IPS-15b (cell line): ENCODE measurements around the gene SNX9.

Source experiments
- H3K27me3 ChIP-seq: one replicate; pipeline ENCODE4 v1.6.1; 2013; ENCODE audit warnings: low read length; ENCODE audit not compliant: control insufficient read depth, insufficient read depth
- H3K36me3 ChIP-seq: one replicate; pipeline ENCODE4 v1.6.1; 2013; ENCODE audit warnings: low read length; ENCODE audit not compliant: control insufficient read depth, insufficient read depth
- H3K4me1 ChIP-seq: one replicate; pipeline ENCODE4 v1.6.1; 2013; ENCODE audit warnings: mild to moderate bottlenecking, low read length; ENCODE audit not compliant: control insufficient read depth, insufficient read depth
- H3K4me3 ChIP-seq: one replicate; pipeline ENCODE4 v1.5.1; 2013; ENCODE audit warnings: low read depth, low read length
- H3K9ac ChIP-seq: one replicate; pipeline ENCODE4 v1.6.1; 2013; ENCODE audit warnings: low read depth, mild to moderate bottlenecking, low read length
- H3K9me3 ChIP-seq: one replicate; pipeline ENCODE4 v1.6.1; 2013; ENCODE audit warnings: mild to moderate bottlenecking, low read length; ENCODE audit not compliant: control insufficient read depth, insufficient read depth

The SNX9 gene

DNA sequence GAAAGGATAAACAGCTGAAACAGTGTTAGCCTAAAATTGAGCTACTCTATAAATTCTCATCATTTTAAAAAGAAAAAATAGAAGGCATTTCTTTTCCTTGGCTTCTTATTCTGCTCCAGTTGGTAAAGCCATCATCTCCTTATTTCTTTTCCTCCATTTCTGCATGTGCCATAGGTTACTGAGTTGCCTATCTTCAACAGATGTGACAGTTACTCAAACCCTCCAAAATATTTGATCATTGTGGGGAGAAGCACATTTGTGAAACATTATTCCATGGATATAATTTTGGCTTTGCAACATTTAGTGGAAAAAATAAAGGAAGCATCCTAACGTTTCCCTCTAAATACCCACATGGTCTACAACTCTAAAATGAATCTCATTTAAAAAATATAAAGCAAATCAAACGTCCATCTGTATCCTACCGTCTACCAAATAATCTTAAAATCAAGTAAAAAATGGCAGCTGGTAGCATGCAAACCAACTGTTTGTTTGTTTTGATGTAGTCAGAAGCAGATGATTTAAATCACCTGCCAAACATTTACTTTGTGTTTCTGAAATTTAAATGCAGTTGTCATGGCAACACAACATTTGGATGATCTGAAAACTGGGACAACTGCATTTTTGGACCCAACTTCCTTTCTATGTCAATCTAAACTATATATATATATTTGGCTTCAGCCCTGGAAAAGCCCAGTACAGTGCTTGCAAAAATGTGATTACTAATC, 16.8 kb upstream of the SNX9 start:
- Histone ChIP-seq H3K9me3 (no peaks in the 10 kb centered on the region), H3K27me3 (no peaks in the 10 kb centered on the region), H3K4me3 (no peak overlapping the region), H3K36me3 (no peaks in the 10 kb centered on the region), H3K4me1 (no peaks in the 10 kb centered on the region), H3K9ac (no peak overlapping the region)

DNA sequence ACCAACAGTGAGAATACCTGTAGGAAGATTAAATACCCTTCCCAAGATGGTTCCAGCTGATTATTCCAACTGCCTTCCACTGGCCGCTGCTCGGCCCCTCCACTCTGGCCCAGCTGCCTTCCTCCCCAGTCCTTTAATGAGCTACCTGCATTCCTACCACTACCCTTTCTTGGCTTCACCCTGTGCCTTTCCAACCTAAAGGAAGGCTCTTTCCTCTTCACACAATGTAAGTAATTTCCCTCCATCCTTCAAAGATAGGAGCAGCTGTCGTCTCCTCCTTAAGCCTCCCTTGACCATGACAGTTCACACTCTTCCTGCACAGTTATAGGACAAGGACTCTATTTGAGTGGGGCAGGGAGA, 16.2 kb upstream of the SNX9 start:
- H3K9me3 ChIP-seq, result no peaks in the 10 kb centered on the region
- H3K27me3 ChIP-seq, result no peaks in the 10 kb centered on the region
- no peaks in the 10 kb centered on the region for H3K4me1 ChIP-seq
- H3K4me3 ChIP-seq, result no peak overlapping the region
- no peaks in the 10 kb centered on the region for H3K36me3 ChIP-seq
- H3K9ac ChIP-seq, result no peak overlapping the region

DNA sequence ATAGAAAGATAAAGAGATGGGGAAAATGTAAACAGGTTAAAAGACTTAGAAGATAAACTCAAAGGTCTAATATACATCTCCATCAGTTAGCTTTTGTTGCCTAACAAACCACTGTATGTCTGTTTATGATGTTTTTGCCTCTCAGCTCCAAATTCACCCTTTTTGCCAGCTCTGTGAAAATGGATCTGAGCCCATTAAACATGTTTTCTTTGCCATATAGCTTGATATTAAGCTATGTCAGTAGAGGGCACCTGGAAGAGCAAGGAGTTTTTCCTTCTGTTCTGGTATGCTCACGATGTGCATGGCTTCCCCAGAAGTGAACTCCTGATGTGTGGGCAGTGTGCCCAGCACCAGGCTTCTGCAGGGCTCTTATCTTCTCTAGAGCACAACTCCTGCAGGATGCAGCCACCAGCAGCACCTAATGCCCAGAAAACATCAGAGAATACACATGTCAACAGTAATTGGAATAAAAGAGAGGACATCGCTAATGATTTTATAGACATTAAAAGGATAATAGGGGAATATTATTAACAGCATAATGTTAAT, 14.6 kb upstream of the SNX9 start:
- H3K4me1 ChIP-seq, result no peaks in the 10 kb centered on the region
- no peaks in the 10 kb centered on the region for H3K9me3 ChIP-seq

DNA sequence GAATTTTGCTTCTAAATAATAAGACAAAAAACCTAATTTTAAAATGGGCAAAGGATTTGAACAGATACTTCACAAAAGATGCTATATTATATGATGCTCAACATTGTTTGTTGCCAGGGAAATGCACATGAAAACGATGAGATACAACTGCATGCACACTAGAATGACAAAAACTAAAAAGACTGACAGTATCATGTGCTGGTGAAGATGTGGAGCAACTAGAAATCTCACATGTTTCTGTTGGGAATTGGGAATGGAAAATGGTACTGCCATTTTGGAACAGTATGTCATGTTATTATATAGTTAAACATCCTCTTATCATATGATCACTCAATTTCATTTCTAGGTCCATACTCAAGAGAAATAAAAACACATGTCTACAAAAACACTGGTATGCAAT, 13.4 kb upstream of the SNX9 start:
- Histone ChIP-seq H3K36me3 (no peaks in the 10 kb centered on the region), H3K9me3 (no peaks in the 10 kb centered on the region), H3K4me1 (no peaks in the 10 kb centered on the region), H3K4me3 (no peak overlapping the region), H3K27me3 (no peaks in the 10 kb centered on the region), H3K9ac (no peak overlapping the region)

More for the DNA sequence above, 14.6 kb upstream of the SNX9 start:
- H3K36me3 ChIP-seq, result no peaks in the 10 kb centered on the region
- no peak overlapping the region for H3K9ac ChIP-seq
- H3K4me3 ChIP-seq, result no peak overlapping the region
- no peaks in the 10 kb centered on the region for H3K27me3 ChIP-seq

DNA sequence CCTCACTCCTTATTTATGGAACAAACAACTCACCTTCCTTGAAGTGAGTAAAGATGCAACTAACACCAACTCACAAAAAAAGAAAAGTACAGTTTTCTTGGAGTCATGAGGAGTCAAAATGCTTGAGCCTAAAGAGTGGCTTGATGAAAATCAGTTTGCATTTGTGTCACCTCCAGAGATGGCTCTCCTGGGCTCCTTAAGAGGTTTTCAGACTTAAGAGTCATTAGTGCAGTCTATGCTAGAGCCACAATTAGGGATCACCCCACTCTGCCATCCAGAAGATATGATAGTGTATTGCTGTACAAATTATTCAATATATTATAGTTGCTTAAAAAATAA, 11.9 kb upstream of the SNX9 start:
- no peaks in the 10 kb centered on the region for H3K9me3 ChIP-seq
- H3K9ac ChIP-seq, result no peak overlapping the region
- H3K27me3 ChIP-seq, result no peaks in the 10 kb centered on the region
- H3K4me3 ChIP-seq, result no peak overlapping the region
- no peaks in the 10 kb centered on the region for H3K4me1 ChIP-seq
- no peaks in the 10 kb centered on the region for H3K36me3 ChIP-seq

DNA sequence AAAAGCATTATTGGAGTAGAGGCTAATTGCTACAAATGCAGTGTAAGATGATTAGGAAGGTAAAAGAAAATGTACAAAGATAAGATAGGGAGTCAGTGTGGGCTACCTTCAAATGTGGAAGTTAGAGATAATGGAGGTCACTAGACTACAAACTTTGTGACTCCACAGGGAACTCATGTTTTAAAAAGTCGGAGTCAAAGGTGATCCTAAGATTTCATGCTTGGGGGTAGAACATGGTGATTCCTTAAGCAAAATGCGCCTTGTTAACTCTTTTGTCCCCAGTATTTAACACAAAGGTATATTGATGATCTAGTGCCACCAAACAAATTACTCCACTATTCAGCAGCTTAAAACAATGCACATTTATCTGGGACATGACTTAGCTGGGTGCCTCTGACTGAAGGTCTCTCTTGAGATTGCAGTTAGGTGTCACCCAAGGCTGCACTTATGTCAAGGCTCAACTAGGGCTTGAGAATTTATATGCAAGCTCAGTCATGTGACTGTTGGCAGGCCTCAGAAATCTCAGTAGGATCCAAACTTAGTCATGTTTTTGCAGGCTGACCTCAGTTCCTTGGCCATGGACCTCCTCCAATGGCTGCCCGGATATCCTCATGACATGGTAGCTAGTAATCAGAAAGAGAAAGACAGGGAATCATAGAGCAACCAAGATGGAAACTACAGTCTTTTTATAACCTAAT, 11.4 kb upstream of the SNX9 start:
- H3K4me3 ChIP-seq, result no peak overlapping the region
- H3K9me3 ChIP-seq, result no peaks in the 10 kb centered on the region
- H3K4me1 ChIP-seq, result no peaks in the 10 kb centered on the region
- no peaks in the 10 kb centered on the region for H3K36me3 ChIP-seq
- H3K27me3 ChIP-seq, result no peaks in the 10 kb centered on the region
- no peak overlapping the region for H3K9ac ChIP-seq

DNA sequence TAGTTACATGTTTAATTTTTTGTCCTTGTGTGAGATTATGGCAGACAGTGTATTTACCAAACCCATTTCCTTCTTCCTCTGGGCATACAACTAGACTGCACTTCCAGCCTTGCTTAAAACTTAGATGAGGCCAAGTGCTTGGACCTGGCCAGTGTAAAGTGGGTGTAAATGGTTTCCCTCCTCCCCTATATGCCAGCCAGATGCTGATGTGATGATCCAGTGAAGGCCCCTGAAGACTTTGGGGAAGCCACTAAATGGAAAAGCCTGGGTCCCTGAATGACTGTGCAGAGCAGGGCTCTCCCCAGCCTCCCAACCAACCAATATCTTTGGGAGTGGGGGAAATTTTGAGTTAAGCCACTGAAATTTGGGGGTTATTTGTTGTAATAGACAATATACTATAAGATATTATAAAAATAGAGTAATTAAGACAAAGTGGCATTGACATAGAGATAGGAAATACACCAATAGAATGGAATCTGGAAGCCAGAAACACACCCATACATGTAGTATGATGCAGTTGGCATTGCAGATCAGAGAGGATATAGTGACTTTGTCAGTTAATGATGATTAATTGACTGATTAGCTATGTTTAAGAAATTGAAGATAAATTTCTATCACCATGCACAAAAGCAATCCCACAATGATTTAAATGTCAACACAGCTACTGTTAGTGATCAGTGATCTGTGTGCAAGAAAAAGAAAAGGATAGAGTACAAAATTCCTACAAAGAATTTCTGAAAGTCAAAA, 10.4 kb upstream of the SNX9 start:
- Histone ChIP-seq H3K9me3 (no peaks in the 10 kb centered on the region), H3K36me3 (no peaks in the 10 kb centered on the region), H3K4me3 (no peak overlapping the region), H3K4me1 (no peaks in the 10 kb centered on the region), H3K27me3 (no peaks in the 10 kb centered on the region), H3K9ac (no peak overlapping the region)

DNA sequence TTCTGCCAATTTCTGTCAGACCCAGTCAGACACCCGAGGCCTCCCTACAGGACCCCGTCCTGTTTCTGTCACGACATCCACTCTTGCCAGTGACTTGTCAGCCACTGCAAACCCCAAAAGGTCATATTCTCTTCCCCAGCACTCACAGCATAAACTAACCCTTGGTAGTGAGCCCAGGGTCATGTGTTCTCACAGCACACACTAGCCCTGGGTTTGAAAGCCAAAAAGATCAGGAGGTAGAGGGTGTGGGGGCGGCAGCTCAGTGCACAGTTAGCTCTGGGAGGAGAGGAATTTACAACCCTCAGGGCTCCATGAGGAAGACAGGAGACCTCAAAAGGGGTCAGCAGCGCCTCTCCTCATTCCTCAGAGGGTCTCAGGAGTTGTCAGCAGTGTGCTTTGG, 9.9 kb upstream of the SNX9 start:
- no peak overlapping the region for H3K9ac ChIP-seq
- no peaks in the 10 kb centered on the region for H3K27me3 ChIP-seq
- H3K36me3 ChIP-seq, result no peaks in the 10 kb centered on the region
- no peaks in the 10 kb centered on the region for H3K9me3 ChIP-seq
- H3K4me1 ChIP-seq, result no peaks in the 10 kb centered on the region
- H3K4me3 ChIP-seq, result no peak overlapping the region

DNA sequence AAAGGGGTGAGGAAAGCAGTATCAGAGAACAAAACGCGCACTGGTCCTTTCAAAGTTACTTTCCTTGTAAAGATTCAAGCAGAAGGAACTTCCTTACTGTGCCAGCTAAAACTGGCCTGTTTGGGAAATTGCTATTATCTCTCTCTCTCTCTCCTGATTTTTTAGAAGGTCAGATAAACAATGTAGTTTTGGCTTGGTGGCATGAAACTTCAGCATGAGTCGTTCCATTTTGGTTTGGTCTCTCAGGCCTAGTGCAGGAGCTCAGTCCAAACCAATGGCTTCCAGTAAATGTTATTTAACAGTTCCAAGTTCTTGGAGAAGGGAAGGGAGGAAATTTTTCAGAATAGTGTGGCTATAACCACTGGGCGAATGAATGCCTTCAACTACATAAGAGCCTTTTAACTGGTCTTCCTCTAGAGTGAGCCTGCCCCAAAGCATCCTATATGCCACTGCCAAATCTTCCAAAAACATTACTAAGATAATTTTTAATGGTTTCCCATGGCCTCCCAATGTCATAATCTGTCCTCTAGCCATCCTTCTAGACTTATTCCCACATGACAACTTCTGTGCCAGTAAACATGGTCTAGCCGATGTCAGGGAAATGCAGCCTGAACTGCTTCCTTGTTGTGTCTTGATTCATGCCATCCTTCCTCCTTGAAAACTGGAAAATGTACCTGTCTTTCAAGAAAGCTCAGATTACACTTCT, 9.1 kb upstream of the SNX9 start:
- Histone ChIP-seq H3K27me3 (no peaks in the 10 kb centered on the region), H3K9me3 (no peaks in the 10 kb centered on the region), H3K4me3 (no peak overlapping the region), H3K9ac (no peak overlapping the region), H3K36me3 (no peaks in the 10 kb centered on the region), H3K4me1 (no peaks in the 10 kb centered on the region)

DNA sequence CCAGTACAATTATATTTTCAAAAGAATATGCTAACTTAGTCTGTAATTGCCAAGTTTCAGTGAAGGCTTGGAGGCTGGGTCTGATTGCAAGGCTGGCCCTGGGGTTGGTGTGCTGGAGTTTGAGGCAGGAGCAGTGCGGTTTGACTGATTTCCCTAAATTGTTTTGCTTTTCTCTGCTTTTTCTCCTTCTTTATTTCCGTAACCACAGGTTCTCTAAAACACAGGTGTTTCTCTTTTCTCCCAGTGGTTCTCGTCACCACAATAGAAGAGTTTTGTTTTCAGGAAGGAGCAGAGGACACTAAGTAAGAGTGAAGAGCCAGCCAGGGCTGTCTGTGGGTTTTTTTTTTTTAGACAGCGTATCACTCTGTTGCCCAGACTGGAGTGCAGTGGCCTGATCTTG, 8.2 kb upstream of the SNX9 start:
- H3K9ac ChIP-seq, result no peak overlapping the region
- H3K36me3 ChIP-seq, result no peaks in the 10 kb centered on the region
- H3K9me3 ChIP-seq, result no peaks in the 10 kb centered on the region
- no peaks in the 10 kb centered on the region for H3K27me3 ChIP-seq
- no peak overlapping the region for H3K4me3 ChIP-seq
- H3K4me1 ChIP-seq, result no peaks in the 10 kb centered on the region

DNA sequence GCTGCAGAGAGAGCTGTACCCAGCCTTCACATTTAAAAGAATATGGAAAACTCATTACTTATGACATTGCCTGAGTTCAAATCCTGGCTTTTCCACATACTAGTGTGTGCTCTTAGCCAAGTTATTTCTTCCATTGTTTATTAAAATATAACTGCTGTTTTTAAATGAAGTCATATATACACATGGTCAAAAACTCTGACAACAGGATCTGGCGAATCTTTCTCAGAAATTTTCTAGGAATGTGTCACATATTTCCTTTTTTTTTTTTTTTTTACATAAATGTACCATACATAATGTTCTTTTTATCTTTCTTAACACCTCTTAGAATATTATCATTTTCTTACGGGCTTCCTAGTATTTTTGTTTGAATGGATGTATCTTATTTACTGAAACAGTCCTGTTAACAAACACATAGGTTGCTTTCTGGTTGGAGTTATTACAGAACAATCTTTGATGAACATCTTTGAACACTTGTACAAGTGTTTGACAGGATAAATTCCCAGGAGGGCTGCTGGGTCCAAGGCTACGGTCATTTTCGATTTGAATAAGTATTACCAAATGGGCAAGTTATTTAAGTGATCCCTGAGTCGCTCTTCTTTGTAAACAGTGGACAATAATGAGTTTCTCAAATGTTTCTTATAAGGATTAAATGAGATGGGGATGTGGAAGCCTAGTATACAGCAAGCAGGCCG, 1.6 kb upstream of the SNX9 start:
- H3K27me3 ChIP-seq, result peaks cover 6% of the 10 kb centered on the region
- no peak overlapping the region for H3K9ac ChIP-seq
- no peaks in the 10 kb centered on the region for H3K9me3 ChIP-seq
- peaks cover 6% of the 10 kb centered on the region for H3K4me1 ChIP-seq
- no peaks in the 10 kb centered on the region for H3K36me3 ChIP-seq
- H3K4me3 ChIP-seq, result no peak overlapping the region
